H7 (cell line): ENCODE data around the gene THRB. TPM values are rescaled to one million over a fixed set of nuclear protein-coding genes. Genes with fewer than 3 reads are reported as not detected.
"Not testable (repeated sequence)": the region's sequence is repeated elsewhere in the genome, so short reads cannot be mapped to it uniquely, and the experiment has no call there.

ENCODE experiments used
- DNase-seq: peaks from one replicate; pipeline ENCODE4 v3.0.0; 2012
- H3K27me3 ChIP-seq: 2 replicates; pipeline ENCODE4 v1.6.0; 2011; ENCODE audit warnings: mild to moderate bottlenecking, low read length; ENCODE audit not compliant: control insufficient read depth, insufficient read depth
- H3K36me3 ChIP-seq: replicated peaks from 2 replicates; pipeline ENCODE4 v1.5.1; 2011; ENCODE audit warnings: low read length; ENCODE audit not compliant: control insufficient read depth, insufficient read depth
- H3K4me3 ChIP-seq: 2 replicates; pipeline ENCODE4 v1.5.1; 2011; ENCODE audit warnings: low read depth, mild to moderate bottlenecking, control low read depth, low read length, moderate library complexity; ENCODE audit not compliant: insufficient read depth
- total RNA-seq: library from RNA; depleted of rRNA; stranded (reverse); fragments of >200 nt; shearing (Covaris generic); gene quantifications from 2 replicates; pipeline ENCODE4 v1.2.3, GENCODE V29; 2014

Gene THRB
- total RNA-seq, 1 experiment from 2014 or later: 1.0 TPM

DNA sequence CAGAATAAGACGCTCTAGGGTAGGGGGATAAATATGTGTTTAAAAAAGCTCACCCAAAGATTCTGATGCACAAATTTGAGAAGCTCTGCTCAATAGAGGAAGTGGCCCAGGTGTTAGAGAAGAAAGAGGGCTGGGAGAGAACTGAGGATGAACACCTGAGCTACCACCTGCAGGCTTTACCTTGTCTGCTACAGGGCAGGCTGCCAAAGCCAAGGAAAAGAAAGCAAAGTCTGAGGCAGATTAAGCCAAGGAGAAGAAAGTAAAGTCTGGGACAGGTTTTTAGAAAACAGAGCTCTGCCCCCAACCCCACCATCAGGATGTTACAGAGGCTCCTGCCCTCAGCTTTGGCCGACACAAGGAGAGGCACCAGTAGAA is 92.9 kb downstream of the THRB start:
- H3K36me3 ChIP-seq: no peaks in the 10 kb centered on the region
- no peaks in the 10 kb centered on the region for H3K27me3 ChIP-seq
- no peak for DNase-seq
- H3K4me3 ChIP-seq: no peak overlapping the region

GRCh38 chr3:24401090-24401810 is 93.4 kb downstream of the THRB start:
- Histone ChIP-seq H3K36me3 (no peaks in the 10 kb centered on the region), H3K27me3 (no peaks in the 10 kb centered on the region)
- DNase-seq: no peak

DNA sequence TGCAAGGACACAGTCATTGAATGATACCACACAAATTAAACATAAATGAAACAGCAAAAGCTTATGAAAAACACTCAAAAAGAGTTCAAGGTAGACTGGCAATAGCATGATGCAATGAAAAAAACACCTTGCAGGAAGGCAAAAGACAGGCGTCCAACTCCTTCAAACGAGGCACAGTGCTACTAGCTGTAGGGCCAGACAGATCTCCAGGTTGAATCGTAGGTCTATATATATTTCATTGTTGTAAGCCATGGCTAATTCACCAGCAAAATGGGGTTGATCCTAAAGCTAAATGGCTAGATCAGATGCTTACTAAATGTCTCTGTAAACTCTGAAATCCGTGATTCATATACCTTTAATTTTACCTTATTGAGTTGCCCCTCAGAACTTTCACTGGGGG is 94.2 kb downstream of the THRB start:
- Histone ChIP-seq H3K27me3 (no peaks in the 10 kb centered on the region), H3K36me3 (no peaks in the 10 kb centered on the region), H3K4me3 (no peak overlapping the region)
- DNase-seq: no peak

More at GRCh38 chr3:24401090-24401810, 93.4 kb downstream of the THRB start:
- H3K4me3 ChIP-seq: no peak overlapping the region

- DNase-seq: no peak
- H3K27me3 ChIP-seq: no peaks in the 10 kb centered on the region; the same call in 1 of the 2 replicates
- H3K36me3 ChIP-seq: no peaks in the 10 kb centered on the region
- H3K4me3 ChIP-seq: no peak overlapping the region
Observed at GRCh38 chr3:24400015-24400414, 94.6 kb downstream of the THRB start.

- H3K27me3 ChIP-seq: no peaks in the 10 kb centered on the region; the same call in 1 of the 2 replicates
- H3K36me3 ChIP-seq: no peaks in the 10 kb centered on the region
- H3K4me3 ChIP-seq: no peak overlapping the region
- DNase-seq: no peak
Observed at GRCh38 chr3:24399614-24400013, 95.0 kb downstream of the THRB start.

- DNase-seq, H3K4me3 ChIP-seq, H3K36me3 ChIP-seq, H3K27me3 ChIP-seq: not testable (repeated sequence)
Observed at GRCh38 chr3:24398712-24399111, 95.9 kb downstream of the THRB start.

DNA sequence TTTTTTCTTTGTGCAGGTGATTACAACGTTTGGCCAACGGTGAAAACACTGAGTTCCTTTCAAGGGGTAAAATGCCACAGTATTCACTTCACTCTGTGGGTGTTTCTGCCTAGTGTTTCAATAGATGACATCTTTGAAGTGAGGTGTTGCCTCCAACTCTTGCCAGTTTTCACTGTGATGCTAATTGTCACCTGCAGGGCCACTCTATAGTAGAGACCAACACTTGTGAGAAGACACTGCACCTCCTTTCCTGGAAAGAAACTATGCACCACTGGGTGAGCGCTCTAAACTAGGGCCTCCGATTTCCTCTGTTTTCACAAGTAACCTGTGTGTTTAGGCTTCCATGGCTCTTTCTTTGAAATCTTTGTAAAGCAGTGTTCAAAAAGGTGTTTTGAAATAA is 98.3 kb downstream of the THRB start:
- no peaks in the 10 kb centered on the region for H3K36me3 ChIP-seq
- H3K4me3 ChIP-seq: no peak overlapping the region
- DNase-seq: no peak
- no peaks in the 10 kb centered on the region; the same call in none of the 2 replicates for H3K27me3 ChIP-seq

DNA sequence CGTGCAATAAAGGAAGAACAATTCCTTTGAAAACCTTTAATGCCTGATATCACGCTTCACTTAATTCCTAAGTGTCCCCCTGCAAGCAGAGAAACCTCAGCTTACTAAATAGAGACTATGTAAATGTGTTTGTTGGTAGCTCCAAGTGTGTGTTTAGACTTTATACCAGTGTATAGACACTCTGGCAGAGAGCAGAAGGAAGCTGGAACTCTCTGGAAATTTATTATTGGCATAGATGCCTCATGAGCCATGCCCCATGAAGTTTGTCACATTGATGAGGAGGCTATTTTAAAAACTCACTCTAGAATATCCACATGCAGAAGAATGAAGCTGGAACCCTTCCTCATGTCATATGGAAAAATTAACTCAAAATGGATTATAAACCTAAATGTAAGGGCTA is 99.9 kb downstream of the THRB start:
- Histone ChIP-seq H3K4me3 (no peak overlapping the region), H3K27me3 (no peaks in the 10 kb centered on the region; the same call in none of the 2 replicates)
- no peak for DNase-seq

DNA sequence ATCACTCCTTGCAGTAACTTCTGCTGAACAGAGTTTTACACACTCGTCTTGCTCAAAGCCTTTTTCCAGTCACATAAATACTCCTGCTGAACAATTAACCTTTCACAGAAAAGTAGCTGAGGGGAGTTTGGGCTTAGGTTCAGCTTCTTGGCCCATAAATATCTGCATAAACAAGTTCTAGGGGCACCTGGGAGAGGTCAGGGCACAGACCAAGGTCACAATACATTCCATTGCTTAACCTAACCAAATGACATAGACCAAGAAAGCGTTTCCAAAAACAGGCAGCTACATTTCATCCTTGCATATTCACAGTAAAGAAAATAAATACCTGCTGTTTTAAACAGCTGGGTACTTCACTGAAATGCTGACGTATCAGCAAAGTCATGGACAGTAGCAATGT is 101.3 kb downstream of the THRB start:
- Histone ChIP-seq H3K27me3 (no peaks in the 10 kb centered on the region; the same call in none of the 2 replicates), H3K4me3 (no peak overlapping the region), H3K36me3 (no peaks in the 10 kb centered on the region)
- DNase-seq: no peak

More for the DNA sequence above, 99.9 kb downstream of the THRB start:
- no peaks in the 10 kb centered on the region for H3K36me3 ChIP-seq

GRCh38 chr3:24390169-24391130 is 104.2 kb downstream of the THRB start:
- Histone ChIP-seq H3K36me3 (no peaks in the 10 kb centered on the region), H3K4me3 (no peak overlapping the region), H3K27me3 (no peaks in the 10 kb centered on the region; the same call in none of the 2 replicates)
- DNase-seq: no peak

GRCh38 chr3:24389108-24390090 is 105.3 kb downstream of the THRB start:
- DNase-seq: no peak
- H3K27me3 ChIP-seq: no peaks in the 10 kb centered on the region; the same call in 1 of the 2 replicates
- H3K36me3 ChIP-seq: no peaks in the 10 kb centered on the region
- no peak overlapping the region for H3K4me3 ChIP-seq

GRCh38 chr3:24388611-24389010 is 106.0 kb downstream of the THRB start:
- DNase-seq: no peak
- H3K27me3 ChIP-seq: no peaks in the 10 kb centered on the region
- no peaks in the 10 kb centered on the region for H3K36me3 ChIP-seq
- no peak overlapping the region for H3K4me3 ChIP-seq

DNA sequence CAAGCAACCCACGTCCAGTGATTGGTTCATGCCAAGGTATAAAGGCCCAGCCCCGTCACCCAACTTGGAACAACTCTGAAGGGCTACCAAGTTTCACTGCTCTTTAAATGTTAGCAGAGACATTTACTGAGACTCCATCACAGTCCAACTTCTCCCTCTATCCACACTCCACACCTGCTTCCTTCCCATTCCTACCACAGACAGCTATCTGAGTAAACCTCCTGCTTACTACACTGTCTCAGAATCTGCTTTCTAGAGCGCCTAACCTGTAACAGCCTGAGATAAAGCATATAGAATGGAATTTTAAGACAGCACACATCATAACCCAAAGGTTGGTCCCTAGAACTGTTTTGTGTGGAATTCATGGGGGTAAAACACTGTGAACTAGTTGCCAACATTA is 106.5 kb downstream of the THRB start:
- H3K27me3 ChIP-seq: no peaks in the 10 kb centered on the region
- DNase-seq: no peak
- H3K36me3 ChIP-seq: no peaks in the 10 kb centered on the region
- H3K4me3 ChIP-seq: no peak overlapping the region

- H3K27me3 ChIP-seq: no peaks in the 10 kb centered on the region
- H3K36me3 ChIP-seq: no peaks in the 10 kb centered on the region
- DNase-seq: no peak
- H3K4me3 ChIP-seq: no peak overlapping the region
Observed at GRCh38 chr3:24387493-24387892, 107.2 kb downstream of the THRB start.
